Thymus (tissue), 11 donors: Measurements from ENCODE around the gene TM7SF3. TPM values are rescaled to one million over a fixed set of nuclear protein-coding genes. Genes with fewer than 3 reads are reported as not detected.

Experiments used
- DNase-seq, 9 donors: peaks; one replicate each; pipeline ENCODE4 v3.0.0-alpha.2; 2013; ENCODE audit warnings: low spot score in 9 of 9, low read depth in 6 of 9, missing footprints in 1 of 9
- H3K27ac ChIP-seq, 2 donors: one replicate each; pipeline ENCODE4 v1.5.1; 2013; ENCODE audit warnings: control low read depth in 1 of 2, low read depth in 1 of 2, low read length in 1 of 2, mild to moderate bottlenecking in 1 of 2, moderate library complexity in 1 of 2
- H3K27me3 ChIP-seq, 2 donors: one replicate each; pipeline ENCODE4 v1.5.1; 2013; ENCODE audit warnings: low read length in 1 of 2; ENCODE audit not compliant: control insufficient read depth in 2 of 2, insufficient read depth in 1 of 2
- H3K36me3 ChIP-seq, 2 donors: one replicate each; pipeline ENCODE4 v1.5.1; 2013; ENCODE audit warnings: low read length in 1 of 2, mild to moderate bottlenecking in 1 of 2, moderate library complexity in 1 of 2; ENCODE audit not compliant: control insufficient read depth in 2 of 2, insufficient read depth in 2 of 2
- H3K4me1 ChIP-seq, 2 donors: one replicate each; pipeline ENCODE4 v1.5.1; 2013; ENCODE audit warnings: low read length in 2 of 2; ENCODE audit not compliant: control insufficient read depth in 2 of 2, insufficient read depth in 2 of 2
- H3K4me3 ChIP-seq, 2 donors: one replicate each; pipeline ENCODE4 v1.5.1; 2013; ENCODE audit warnings: low read length in 2 of 2, control low read depth in 1 of 2, mild to moderate bottlenecking in 1 of 2
- H3K9me3 ChIP-seq, 2 donors: one replicate each; pipeline ENCODE4 v1.5.1; 2013; ENCODE audit warnings: low read length in 1 of 2, mild to moderate bottlenecking in 1 of 2; ENCODE audit not compliant: control insufficient read depth in 2 of 2, insufficient read depth in 1 of 2
- WGBS: extraction: QIAGEN DNeasy Blood & Tissue Kit; methylation state at CpG from one replicate; pipeline ENCODE4 v1.1.7; 2013; 5-methylcytosine and 5-hydroxymethylcytosine counted together
- polyA plus RNA-seq: library from polyadenylated mRNA; stranded (reverse); fragments of 200-250 nt; gene quantifications from one replicate; pipeline ENCODE4 v1.2.3, GENCODE V29; 2013
- total RNA-seq: library from RNA; stranded (reverse); fragments of 120-200 nt; gene quantifications from one replicate; pipeline ENCODE4 v1.2.4, GENCODE V29; 2013
- donor health status: healthy.

Gene TM7SF3
- total and polyA plus RNA-seq, 2 donors = 38.0 to 67.0 TPM

DNA sequence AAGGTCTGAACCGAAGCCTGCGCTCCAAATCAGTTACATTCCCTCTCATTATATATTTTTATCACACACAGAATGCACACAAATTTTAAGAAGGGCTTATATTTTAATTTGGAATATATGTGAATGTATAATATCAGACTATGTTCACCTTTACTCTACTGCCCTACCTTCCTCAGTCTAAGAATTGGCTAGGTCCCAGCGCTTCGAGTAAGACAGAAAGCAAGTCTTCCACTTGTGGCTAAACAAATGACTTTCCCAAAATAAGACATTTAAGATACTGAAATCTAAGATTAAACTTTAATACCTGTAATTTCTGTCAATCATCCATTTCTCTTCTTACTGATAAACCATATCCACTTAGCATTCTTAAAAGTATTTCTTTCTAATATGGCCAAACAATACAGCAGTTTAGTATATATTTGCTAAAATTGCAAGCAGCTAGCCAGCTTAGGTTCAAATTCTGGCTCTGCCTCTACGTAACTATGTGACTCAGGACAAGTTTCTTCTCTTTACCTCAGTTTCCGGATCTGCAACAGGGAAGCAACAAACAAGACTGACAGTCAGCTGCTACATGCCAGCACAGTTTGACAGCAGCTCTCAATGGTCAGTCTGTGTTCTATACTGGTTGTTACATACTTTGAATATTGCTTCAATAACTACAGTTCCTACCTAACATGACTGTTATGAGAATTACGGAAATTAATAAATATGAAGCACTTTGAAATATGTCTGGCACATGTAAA is 78.4 kb downstream of the TM7SF3 start:
- WGBS = 50% methylated on average over 7 of the region's 7 CpGs
- no peak overlapping the region for H3K27ac ChIP-seq
- H3K4me3 ChIP-seq = peak overlapping the region in 1 of 2 donors; percentile 31
- H3K9me3 ChIP-seq = no peaks in the 10 kb centered on the region
- H3K27me3 ChIP-seq = no peaks in the 10 kb centered on the region
- H3K4me1 ChIP-seq = peaks cover 14 to 20% of the 10 kb centered on the region in 2 donors
- peak in 1 of 9 donors; percentile 28 for DNase-seq
- peaks cover 3 to 14% of the 10 kb centered on the region in 2 donors for H3K36me3 ChIP-seq

GRCh38 chr12:26929590-26929989 is 84.6 kb downstream of the TM7SF3 start:
- H3K27me3 ChIP-seq = no peaks in the 10 kb centered on the region
- DNase-seq = no peak
- no peak overlapping the region for H3K27ac ChIP-seq
- H3K36me3 ChIP-seq = peaks cover 11 to 46% of the 10 kb centered on the region in 2 donors
- no peaks in the 10 kb centered on the region for H3K9me3 ChIP-seq
- no peaks in the 10 kb centered on the region for H3K4me1 ChIP-seq
- 98% methylated on average over 2 of the region's 2 CpGs for WGBS
- no peak overlapping the region for H3K4me3 ChIP-seq

DNA sequence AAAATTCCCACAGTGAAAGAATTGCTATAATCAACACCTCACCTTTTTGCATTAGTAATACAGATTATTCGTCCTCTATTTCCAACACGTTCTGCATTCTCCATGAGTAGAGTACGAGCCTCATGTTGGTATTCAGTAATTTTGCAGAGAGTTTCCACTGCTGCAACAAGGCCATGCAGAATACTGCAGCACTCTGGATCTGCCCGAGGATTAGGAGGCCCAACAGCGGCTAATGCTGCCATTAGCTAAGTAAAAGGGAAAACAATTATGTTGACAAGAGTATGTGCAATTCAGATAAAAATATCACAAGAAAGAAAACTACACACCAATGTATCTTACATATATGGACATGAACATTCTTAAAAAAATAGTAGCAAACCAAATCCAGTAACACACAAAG is 85.5 kb downstream of the TM7SF3 start:
- 98% methylated on average over 5 of the region's 5 CpGs for WGBS
- no peak for DNase-seq
- peaks cover 11 to 46% of the 10 kb centered on the region in 2 donors for H3K36me3 ChIP-seq
- no peaks in the 10 kb centered on the region for H3K27me3 ChIP-seq
- H3K9me3 ChIP-seq = no peaks in the 10 kb centered on the region
- H3K4me1 ChIP-seq = no peaks in the 10 kb centered on the region
- no peak overlapping the region for H3K27ac ChIP-seq
- no peak overlapping the region for H3K4me3 ChIP-seq

Other genes with a start within 250 kb of the TM7SF3 start
- 34.0 TPM for gene ITPR2, start 181.2 kb downstream of the TM7SF3 start, total RNA-seq
- gene ITPR2, start 181.2 kb downstream of the TM7SF3 start, polyA plus RNA-seq = 8.8 TPM
- gene INTS13, start 76.4 kb downstream of the TM7SF3 start, total RNA-seq = 38.8 TPM
- gene INTS13, start 76.4 kb downstream of the TM7SF3 start, polyA plus RNA-seq = 40.5 TPM
- gene FGFR1OP2, start 75.9 kb downstream of the TM7SF3 start, total RNA-seq = 56.0 TPM
- 52.4 TPM for gene FGFR1OP2, start 75.9 kb downstream of the TM7SF3 start, polyA plus RNA-seq
- 32.4 TPM for gene MED21, start 8.2 kb upstream of the TM7SF3 start, total RNA-seq
- 37.7 TPM for gene MED21, start 8.2 kb upstream of the TM7SF3 start, polyA plus RNA-seq
- not detected for gene C12orf71, start 68.2 kb upstream of the TM7SF3 start, total RNA-seq
- gene C12orf71, start 68.2 kb upstream of the TM7SF3 start, polyA plus RNA-seq = not detected
- gene STK38L, start 229.9 kb upstream of the TM7SF3 start, total RNA-seq = 35.6 TPM
- gene STK38L, start 229.9 kb upstream of the TM7SF3 start, polyA plus RNA-seq = 21.8 TPM